ENCODE measurements around the gene ZNRF3. TPM values are rescaled to one million over a fixed set of nuclear protein-coding genes. Genes with fewer than 3 reads are reported as not detected.

Gene ZNRF3
- polyA plus RNA-seq, 1 donor from 2014 or later: 2.9 TPM

DNA sequence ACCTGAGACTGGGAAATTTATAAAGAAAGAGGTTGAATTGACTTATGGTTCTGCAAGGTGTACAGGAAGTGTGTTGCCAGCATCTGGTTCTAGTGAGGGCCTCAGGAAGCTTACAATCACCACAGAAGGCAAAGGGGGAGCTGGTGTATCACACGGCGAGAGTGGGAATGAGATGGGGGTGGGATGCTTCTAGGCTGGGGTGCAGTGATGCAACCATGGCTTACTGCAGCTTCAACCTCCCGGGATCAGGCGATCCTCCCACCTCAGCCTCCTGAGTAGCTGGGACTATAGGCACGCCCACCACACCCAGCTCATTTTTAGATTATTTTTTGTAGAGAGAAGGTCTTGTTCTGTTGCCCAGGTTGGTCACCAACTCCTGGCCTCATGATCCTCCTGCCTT lies 117.3 kb downstream of the ZNRF3 start:
- Histone ChIP-seq H3K9me2 (ENCODE audit: insufficient read depth, low read length) (no peaks in the 10 kb centered on the region), H3K27ac (ENCODE audit: low read length) (no peak overlapping the region), H4K20me1 (ENCODE audit: insufficient read depth) (no peaks in the 10 kb centered on the region), H3K79me2 (replicated peaks; ENCODE audit: insufficient read depth, low read length) (no peaks in the 10 kb centered on the region), H2AFZ (ENCODE audit: low read depth, low read length) (no peak overlapping the region), H3K4me2 (ENCODE audit: low read length) (no peak overlapping the region), H3K9ac (ENCODE audit: low read length) (no peak overlapping the region), H3K36me3 (ENCODE audit: insufficient read depth, low read length) (no peaks in the 10 kb centered on the region), H3K4me3 (ENCODE audit: low read length) (no peak overlapping the region), H3F3A (ENCODE audit: insufficient read depth, low read length, poor library complexity, severe bottlenecking) (peaks cover 4% of the 10 kb centered on the region), H3K27me3 (ENCODE audit: insufficient read depth, low read depth, low read length) (no peaks in the 10 kb centered on the region), H3K9me3 (ENCODE audit: low read length) (no peaks in the 10 kb centered on the region)
- no peak for TF ChIP-seq SMC3 (conservative IDR thresholded peaks at IDR 0.05; ENCODE audit: poor library complexity)
- no peak for TF ChIP-seq EZH2 (IDR thresholded peaks at IDR 0.05; ENCODE audit: borderline replicate concordance, insufficient read depth, low read length, poor library complexity, severe bottlenecking)
- no peak for TF ChIP-seq RAD21 (conservative IDR thresholded peaks at IDR 0.05)
- TF ChIP-seq EP300 (conservative IDR thresholded peaks at IDR 0.05; ENCODE audit: poor library complexity, severe bottlenecking): no peak
- TF ChIP-seq, protein P1, sequence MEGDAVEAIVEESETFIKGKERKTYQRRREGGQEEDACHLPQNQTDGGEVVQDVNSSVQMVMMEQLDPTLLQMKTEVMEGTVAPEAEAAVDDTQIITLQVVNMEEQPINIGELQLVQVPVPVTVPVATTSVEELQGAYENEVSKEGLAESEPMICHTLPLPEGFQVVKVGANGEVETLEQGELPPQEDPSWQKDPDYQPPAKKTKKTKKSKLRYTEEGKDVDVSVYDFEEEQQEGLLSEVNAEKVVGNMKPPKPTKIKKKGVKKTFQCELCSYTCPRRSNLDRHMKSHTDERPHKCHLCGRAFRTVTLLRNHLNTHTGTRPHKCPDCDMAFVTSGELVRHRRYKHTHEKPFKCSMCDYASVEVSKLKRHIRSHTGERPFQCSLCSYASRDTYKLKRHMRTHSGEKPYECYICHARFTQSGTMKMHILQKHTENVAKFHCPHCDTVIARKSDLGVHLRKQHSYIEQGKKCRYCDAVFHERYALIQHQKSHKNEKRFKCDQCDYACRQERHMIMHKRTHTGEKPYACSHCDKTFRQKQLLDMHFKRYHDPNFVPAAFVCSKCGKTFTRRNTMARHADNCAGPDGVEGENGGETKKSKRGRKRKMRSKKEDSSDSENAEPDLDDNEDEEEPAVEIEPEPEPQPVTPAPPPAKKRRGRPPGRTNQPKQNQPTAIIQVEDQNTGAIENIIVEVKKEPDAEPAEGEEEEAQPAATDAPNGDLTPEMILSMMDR (IDR thresholded peaks at IDR 0.05; ENCODE audit: poor library complexity, severe bottlenecking): no peak
- no peak for TF ChIP-seq REST (IDR thresholded peaks at IDR 0.05; ENCODE audit: borderline replicate concordance)
- TF ChIP-seq TAF1 (IDR thresholded peaks at IDR 0.05; ENCODE audit: low read depth): no peak
- no peak for TF ChIP-seq MXI1 (conservative IDR thresholded peaks at IDR 0.05; ENCODE audit: poor library complexity, severe bottlenecking)
- no peak for TF ChIP-seq POLR2AphosphoS5 (IDR thresholded peaks at IDR 0.05)

- H3K9ac ChIP-seq (ENCODE audit: low read length): no peak overlapping the region
- TF ChIP-seq REST (IDR thresholded peaks at IDR 0.05; ENCODE audit: borderline replicate concordance) (no peak), MXI1 (conservative IDR thresholded peaks at IDR 0.05; ENCODE audit: poor library complexity, severe bottlenecking) (no peak), TAF1 (IDR thresholded peaks at IDR 0.05; ENCODE audit: low read depth) (no peak), EZH2 (IDR thresholded peaks at IDR 0.05; ENCODE audit: borderline replicate concordance, insufficient read depth, low read length, poor library complexity, severe bottlenecking) (no peak), EP300 (conservative IDR thresholded peaks at IDR 0.05; ENCODE audit: poor library complexity, severe bottlenecking) (no peak), POLR2AphosphoS5 (IDR thresholded peaks at IDR 0.05) (no peak), RAD21 (conservative IDR thresholded peaks at IDR 0.05) (no peak), SMC3 (conservative IDR thresholded peaks at IDR 0.05; ENCODE audit: poor library complexity) (no peak)
- TF ChIP-seq, protein P1 (IDR thresholded peaks at IDR 0.05; ENCODE audit: poor library complexity, severe bottlenecking): no peak
- no peak overlapping the region for H2AFZ ChIP-seq (ENCODE audit: low read depth, low read length)
- H4K20me1 ChIP-seq (ENCODE audit: insufficient read depth): no peaks in the 10 kb centered on the region
- H3K4me2 ChIP-seq (ENCODE audit: low read length): no peak overlapping the region
- H3F3A ChIP-seq (ENCODE audit: insufficient read depth, low read length, poor library complexity, severe bottlenecking): peaks cover 4% of the 10 kb centered on the region
- no peaks in the 10 kb centered on the region for H3K36me3 ChIP-seq (ENCODE audit: insufficient read depth, low read length)
- no peaks in the 10 kb centered on the region for H3K79me2 ChIP-seq (replicated peaks; ENCODE audit: insufficient read depth, low read length)
- H3K27ac ChIP-seq (ENCODE audit: low read length): no peak overlapping the region
- no peaks in the 10 kb centered on the region for H3K27me3 ChIP-seq (ENCODE audit: insufficient read depth, low read depth, low read length)
- no peaks in the 10 kb centered on the region for H3K9me2 ChIP-seq (ENCODE audit: insufficient read depth, low read length)
- H3K9me3 ChIP-seq (ENCODE audit: low read length): no peaks in the 10 kb centered on the region
- no peak overlapping the region for H3K4me3 ChIP-seq (ENCODE audit: low read length)
Measured at GRCh38 chr22:29002603-29003002, 119.2 kb downstream of the ZNRF3 start.
